Brain microvascular endothelial cell (primary cell): ENCODE data around the gene PTGR1.

Experiments
- DNase-seq: peaks from one replicate; pipeline ENCODE4 v3.0.0-alpha.2; 2020
- H3K27ac ChIP-seq: fragments of 250-450 bp; sonication (Bioruptor Pico); 2 replicates; pipeline ENCODE4 v1.5.1; 2020; ENCODE audit warnings: mild to moderate bottlenecking, moderate library complexity
- H3K27me3 ChIP-seq: fragments of 250-450 bp; sonication (Bioruptor Pico); replicated peaks from 2 replicates; pipeline ENCODE4 v1.5.1; 2020; ENCODE audit warnings: mild to moderate bottlenecking
- H3K36me3 ChIP-seq: fragments of 250-450 bp; sonication (Bioruptor Pico); replicated peaks from 2 replicates; pipeline ENCODE4 v1.5.1; 2020; ENCODE audit warnings: mild to moderate bottlenecking
- H3K4me3 ChIP-seq: 2 replicates; pipeline ENCODE4 v1.5.1; 2011; ENCODE audit warnings: low read depth, mild to moderate bottlenecking, control low read depth, low read length, moderate library complexity
- CTCF ChIP-seq: IDR thresholded peaks from 2 replicates; pipeline ENCODE4 v1.5.1; 2011; ENCODE audit warnings: low read depth, mild to moderate bottlenecking, moderate library complexity, low read length, control low read depth, inconsistent platforms; ENCODE audit errors: missing control alignments
- in situ Hi-C: cut with HindIII; loops from 2 replicates; pipeline ENCODE4 v1.10.0; 2017; ENCODE audit warnings: low sequenced_read_pairs, low pct_ligation_motif_present

Gene PTGR1

GRCh38 chr9:111599955-111600343 is 502 bp upstream of the PTGR1 start:
- TF ChIP-seq CTCF = no peak
- peak overlapping the region; percentile 70 for H3K4me3 ChIP-seq
- H3K36me3 ChIP-seq = peaks cover 14% of the 10 kb centered on the region
- no peaks in the 10 kb centered on the region for H3K27me3 ChIP-seq
- peak overlapping the region; percentile 80 for H3K27ac ChIP-seq
- in situ Hi-C loops = no loop called here
- no peak for DNase-seq

GRCh38 chr9:111598733-111599091 is 735 bp downstream of the PTGR1 start:
- Histone ChIP-seq H3K27ac (peak overlapping the region; percentile 80), H3K27me3 (no peaks in the 10 kb centered on the region), H3K36me3 (peaks cover 18% of the 10 kb centered on the region), H3K4me3 (peak overlapping the region; percentile 70)
- DNase-seq = peak; percentile 31
- no peak for TF ChIP-seq CTCF
- in situ Hi-C loops = no loop called here

- peak; percentile 53 for DNase-seq
- H3K36me3 ChIP-seq = peaks cover 21% of the 10 kb centered on the region
- H3K27me3 ChIP-seq = no peaks in the 10 kb centered on the region
- TF ChIP-seq CTCF = peak; percentile 81
- H3K4me3 ChIP-seq = peak overlapping the region; percentile 70
- peak overlapping the region; percentile 80 for H3K27ac ChIP-seq
- in situ Hi-C loops = no loop called here
These were observed 1.4 kb downstream of the PTGR1 start for GRCh38 chr9:111597852-111598732.

- Histone ChIP-seq H3K36me3 (peaks cover 13% of the 10 kb centered on the region), H3K27ac (no peak overlapping the region), H3K27me3 (no peaks in the 10 kb centered on the region), H3K4me3 (no peak overlapping the region)
- in situ Hi-C loops = no loop called here
- no peak for TF ChIP-seq CTCF
- no peak for DNase-seq
These were observed 10.6 kb downstream of the PTGR1 start for GRCh38 chr9:111588846-111589245.

GRCh38 chr9:111586378-111586777 is 13.1 kb downstream of the PTGR1 start:
- H3K4me3 ChIP-seq = no peak overlapping the region
- H3K27ac ChIP-seq = no peak overlapping the region
- no peak for DNase-seq
- peaks cover 27% of the 10 kb centered on the region for H3K36me3 ChIP-seq
- in situ Hi-C loops = no loop called here
- no peak for TF ChIP-seq CTCF
- H3K27me3 ChIP-seq = no peaks in the 10 kb centered on the region
